B cell (primary cell): ENCODE measurements around the gene HLA-A. TPM values are rescaled to one million over a fixed set of nuclear protein-coding genes. Genes with fewer than 3 reads are reported as not detected.

ENCODE experiments used
- ATAC-seq: fragments of 200-7000 bp; cut with Tn5 transposase; one replicate; pipeline ENCODE4 v1.10.0; 2021; ENCODE audit warnings: low read depth, mild to moderate bottlenecking, moderate number of reproducible peaks, moderate library complexity
- CTCF ChIA-PET: fragments of 350-600 bp; sonication (Branson Sonifier 250); formaldehyde crosslinking; loops from one replicate; lab custom pipeline; 2021; ENCODE audit warnings: antibody characterized with exemption, inconsistent platforms; lab: Charles Lee
- POLR2A ChIA-PET: fragments of 350-600 bp; sonication (Branson Sonifier 250); formaldehyde crosslinking; loops from one replicate; lab custom pipeline; 2021; ENCODE audit warnings: antibody characterized with exemption; lab: Charles Lee
- DNase-seq: peaks from one replicate; pipeline ENCODE4 v3.0.0; 2013
- H2AFZ ChIP-seq: 2 replicates; pipeline ENCODE4 v1.6.1; 2012; ENCODE audit warnings: mild to moderate bottlenecking, low read depth, low read length; ENCODE audit not compliant: insufficient read depth, poor library complexity, severe bottlenecking
- H3K27ac ChIP-seq, 2 donors: 1 replicate in 1 of 2; 2 replicates in 1 of 2; pipeline ENCODE4 v1.5.1; 2012 to 2013; ENCODE audit warnings: low read length in 2 of 2, mild to moderate bottlenecking in 2 of 2, moderate library complexity in 1 of 2
- H3K27me3 ChIP-seq, 4 experiments: fragments of 200-600 bp in 1 of 4; sonication (generic) in 1 of 4; replicated peaks in 1 of 4; 1 replicate in 2 of 4; 2 replicates in 2 of 4; pipeline versions ENCODE4 v1.6.1 to v1.7.0; 2013 to 2016; ENCODE audit warnings: low read length in 3 of 4, mild to moderate bottlenecking in 2 of 4, mixed read lengths in 1 of 4, moderate library complexity in 1 of 4; ENCODE audit not compliant: insufficient read depth in 4 of 4, control insufficient read depth in 3 of 4; ENCODE audit errors: control extremely low read depth in 1 of 4
- H3K36me3 ChIP-seq, 2 experiments: replicated peaks in 1 of 2; 1 replicate in 1 of 2; 2 replicates in 1 of 2; pipeline versions ENCODE4 v1.6.1 to v1.7.1; 2013; ENCODE audit warnings: low read length in 1 of 2; ENCODE audit not compliant: insufficient read depth in 2 of 2, control insufficient read depth in 1 of 2; ENCODE audit errors: control extremely low read depth in 1 of 2, extremely low read depth in 1 of 2
- H3K4me1 ChIP-seq, 2 donors: fragments of 200-600 bp in 1 of 2; sonication (generic) in 1 of 2; 1 replicate in 1 of 2; 2 replicates in 1 of 2; pipeline versions ENCODE4 v1.5.1 to v1.6.1; 2013 to 2017; ENCODE audit warnings: low read length in 2 of 2; ENCODE audit not compliant: control insufficient read depth in 2 of 2, insufficient read depth in 2 of 2
- H3K4me2 ChIP-seq: replicated peaks from 2 replicates; pipeline ENCODE3; 2012; ENCODE audit warnings: mild to moderate bottlenecking, low read depth, low read length; ENCODE audit not compliant: poor library complexity, severe bottlenecking
- H3K4me3 ChIP-seq, 5 experiments: fragments of 200-600 bp in 1 of 5; sonication (generic) in 1 of 5; 1 replicate in 3 of 5; 2 replicates in 2 of 5; pipeline versions ENCODE4 v1.5.1 to v1.7.0; 2011 to 2016; ENCODE audit warnings: low read length in 4 of 5, mild to moderate bottlenecking in 4 of 5, low read depth in 2 of 5, control low read depth in 1 of 5, moderate library complexity in 1 of 5; ENCODE audit not compliant: insufficient read depth in 1 of 5; ENCODE audit errors: control extremely low read depth in 1 of 5, extremely low read depth in 1 of 5
- H3K79me2 ChIP-seq: fragments of 200-600 bp; sonication (generic); one replicate; pipeline ENCODE4 v1.6.0; 2016; ENCODE audit warnings: low read length; ENCODE audit not compliant: control insufficient read depth, insufficient read depth
- H3K9ac ChIP-seq: fragments of 200-600 bp; sonication (generic); 2 replicates; pipeline ENCODE4 v1.6.1; 2017; ENCODE audit warnings: mild to moderate bottlenecking, low read length, moderate library complexity
- H3K9me3 ChIP-seq, 3 donors: one replicate each; pipeline versions ENCODE4 v1.6.1 to v1.7.1; 2013; ENCODE audit warnings: low read length in 2 of 3; ENCODE audit not compliant: control insufficient read depth in 2 of 3, insufficient read depth in 1 of 3; ENCODE audit errors: control extremely low read depth in 1 of 3
- H4K20me1 ChIP-seq: 2 replicates; pipeline ENCODE4 v1.6.0; 2012; ENCODE audit warnings: mild to moderate bottlenecking, low read length; ENCODE audit not compliant: insufficient read depth, control insufficient read depth, poor library complexity, severe bottlenecking
- H3K27ac Mint-ChIP-seq: one replicate; pipeline ENCODE4 v1.8.0; 2021; ENCODE audit warnings: mixed read lengths
- H3K27me3 Mint-ChIP-seq: one replicate; pipeline ENCODE4 v1.8.0; 2021; ENCODE audit warnings: mixed read lengths
- H3K4me1 Mint-ChIP-seq: one replicate; pipeline ENCODE4 v1.8.0; 2021; ENCODE audit warnings: mixed read lengths
- H3K4me3 Mint-ChIP-seq: one replicate; pipeline ENCODE4 v1.8.0; 2021; ENCODE audit warnings: mixed read lengths
- H3K9me3 Mint-ChIP-seq: one replicate; pipeline ENCODE4 v1.8.0; 2022; ENCODE audit warnings: mixed read lengths; ENCODE audit not compliant: insufficient read depth
- EZH2 ChIP-seq: IDR thresholded peaks from 2 replicates; pipeline ENCODE4 v1.6.1; 2012; ENCODE audit warnings: borderline replicate concordance, low read depth, mild to moderate bottlenecking, moderate library complexity, low read length; ENCODE audit not compliant: insufficient read depth, poor library complexity, severe bottlenecking
- whole genome bisulfite sequencing: methylation state at CpG from one replicate; pipeline ENCODE4 v1.1.5; 2013; ENCODE audit warnings: missing lambda C conversion rate; ENCODE audit not compliant: insufficient coverage; 5-methylcytosine and 5-hydroxymethylcytosine counted together
- intact Hi-C: fragments of 100-400 bp; cut with micrococcal nuclease; formaldehyde crosslinking; loops from one replicate; pipeline ENCODE4 v1.10.0; 2022
- polyA plus RNA-seq: library from polyadenylated mRNA; depleted of rRNA; stranded (reverse); fragments of >200 nt; gene quantifications from 2 replicates; pipeline ENCODE4 v1.2.3, GENCODE V29; 2012
- total RNA-seq, 2 donors: library from RNA; stranded (reverse); fragments of 120-200 nt in 1 of 2; gene quantifications; 1 replicate in 1 of 2; 2 replicates in 1 of 2; pipeline versions ENCODE4 v1.2.3 to v1.2.4, GENCODE V29; 2013 to 2022
- TF ChIP-seq, protein P1 (sequence below): fragments of 200-600 bp; IDR thresholded peaks from one replicate; pipeline ENCODE4 v1.8.0; 2022; ENCODE audit warnings: antibody characterized with exemption, mild to moderate bottlenecking

HLA-A gene
- total and polyA plus RNA-seq, 2 donors (not counting 1 experiment from before 2014, with no cell fraction given), result 1,607 to 2,454 TPM

GRCh38 chr6:29976588-29977424, 34.5 kb downstream of the HLA-A start:
- intact Hi-C loops, result loop anchor here (1.0 to 5.0 kb wide), 2 partner anchors 11 to 35 kb away; partner anchors contain the start of gene HLA-A
- Histone ChIP-seq H2AFZ (peak overlapping the region; percentile 85), H3K79me2 (no peaks in the 10 kb centered on the region), H3K4me3 (peak overlapping the region in 4 of 5 experiments; percentile 39 to 75 (median 57)), H3K4me2 (peak overlapping the region; percentile 83), H3K36me3 (no peaks in the 10 kb centered on the region), H3K9ac (peak overlapping the region; percentile 75), H4K20me1 (no peaks in the 10 kb centered on the region), H3K4me1 (peaks cover 25 to 26% of the 10 kb centered on the region in 2 donors), H3K27ac (no peak overlapping the region), H3K27me3 (peaks cover 0 to 44% (median 30%) of the 10 kb centered on the region in 4 experiments), H3K9me3 (peaks cover 0 to 4% (median 0%) of the 10 kb centered on the region in 3 donors)
- H3K4me3 Mint-ChIP-seq, result peak overlapping the region; percentile 92
- CTCF ChIA-PET, result interaction anchor here (0.9 to 2.9 kb wide), 7 partner anchors 9 to 323 kb away, joined by 3 to 12 read pairs (median 3); no protein-coding TSS in a partner anchor
- H3K4me1 Mint-ChIP-seq, result peaks cover 34% of the 10 kb centered on the region
- no peak overlapping the region for H3K27ac Mint-ChIP-seq
- peak; percentile 77 for DNase-seq
- TF ChIP-seq, protein P1, sequence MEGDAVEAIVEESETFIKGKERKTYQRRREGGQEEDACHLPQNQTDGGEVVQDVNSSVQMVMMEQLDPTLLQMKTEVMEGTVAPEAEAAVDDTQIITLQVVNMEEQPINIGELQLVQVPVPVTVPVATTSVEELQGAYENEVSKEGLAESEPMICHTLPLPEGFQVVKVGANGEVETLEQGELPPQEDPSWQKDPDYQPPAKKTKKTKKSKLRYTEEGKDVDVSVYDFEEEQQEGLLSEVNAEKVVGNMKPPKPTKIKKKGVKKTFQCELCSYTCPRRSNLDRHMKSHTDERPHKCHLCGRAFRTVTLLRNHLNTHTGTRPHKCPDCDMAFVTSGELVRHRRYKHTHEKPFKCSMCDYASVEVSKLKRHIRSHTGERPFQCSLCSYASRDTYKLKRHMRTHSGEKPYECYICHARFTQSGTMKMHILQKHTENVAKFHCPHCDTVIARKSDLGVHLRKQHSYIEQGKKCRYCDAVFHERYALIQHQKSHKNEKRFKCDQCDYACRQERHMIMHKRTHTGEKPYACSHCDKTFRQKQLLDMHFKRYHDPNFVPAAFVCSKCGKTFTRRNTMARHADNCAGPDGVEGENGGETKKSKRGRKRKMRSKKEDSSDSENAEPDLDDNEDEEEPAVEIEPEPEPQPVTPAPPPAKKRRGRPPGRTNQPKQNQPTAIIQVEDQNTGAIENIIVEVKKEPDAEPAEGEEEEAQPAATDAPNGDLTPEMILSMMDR, result no peak
- no peak for TF ChIP-seq EZH2
- H3K9me3 Mint-ChIP-seq, result no peaks in the 10 kb centered on the region
- POLR2A ChIA-PET, result interaction anchor here (1.3 to 2.3 kb wide), 2 partner anchors 12 kb away, joined by 5 to 15 read pairs; no protein-coding TSS in a partner anchor
- 2% methylated on average over 64 of the region's 66 CpGs for WGBS
- peaks cover 48% of the 10 kb centered on the region for H3K27me3 Mint-ChIP-seq
- ATAC-seq, result peak; percentile 87

GRCh38 chr6:29977425-29977727, 35.0 kb downstream of the HLA-A start:
- ChIA-PET CTCF (interaction anchor here (1.1 to 2.9 kb wide), 4 partner anchors 10 to 324 kb away, joined by 3 to 12 read pairs (median 4); no protein-coding TSS in a partner anchor), POLR2A (interaction anchor here (1.3 kb wide), 1 partner anchor 13 kb away, joined by 5 read pairs; no protein-coding TSS in a partner anchor)
- H3K36me3 ChIP-seq, result no peaks in the 10 kb centered on the region
- H3K4me3 ChIP-seq, result peak overlapping the region in 2 of 5 experiments; percentile 63 to 75
- no peaks in the 10 kb centered on the region for H3K79me2 ChIP-seq
- peaks cover 25 to 26% of the 10 kb centered on the region in 2 donors for H3K4me1 ChIP-seq
- ATAC-seq (no peak), DNase-seq (no peak)
- Mint-ChIP-seq H3K27me3 (peaks cover 46% of the 10 kb centered on the region), H3K9me3 (no peaks in the 10 kb centered on the region), H3K27ac (no peak overlapping the region), H3K4me3 (peak overlapping the region; percentile 92), H3K4me1 (peaks cover 30% of the 10 kb centered on the region)
- TF ChIP-seq EZH2, result no peak
- TF ChIP-seq, protein P1, result no peak
- peak overlapping the region; percentile 85 for H2AFZ ChIP-seq
- H4K20me1 ChIP-seq, result no peaks in the 10 kb centered on the region
- peaks cover 0 to 4% (median 0%) of the 10 kb centered on the region in 3 donors for H3K9me3 ChIP-seq
- peak overlapping the region; percentile 83 for H3K4me2 ChIP-seq
- peak overlapping the region; percentile 75 for H3K9ac ChIP-seq
- peaks cover 0 to 39% (median 30%) of the 10 kb centered on the region in 4 experiments for H3K27me3 ChIP-seq
- intact Hi-C loops, result loop anchor here (5.0 kb wide), 1 partner anchor 35 kb away; the partner anchor contains the start of gene HLA-A
- H3K27ac ChIP-seq, result no peak overlapping the region
- WGBS, result no CpG with 5 or more reads among the region's 4 CpGs
